DND-41 (cell line): Measurements from ENCODE around the gene ARHGEF25.
"Not testable (repeated sequence)": the region's sequence is repeated elsewhere in the genome, so short reads cannot be mapped to it uniquely, and the experiment has no call there.

Experiments
- ATAC-seq: fragments of 200-7000 bp; cut with Tn5 transposase; 3 replicates; pipeline ENCODE4 v1.9.1; 2021; ENCODE audit warnings: low read depth; ENCODE audit not compliant: insufficient read depth
- DNase-seq: peaks from one replicate; pipeline ENCODE4 v3.0.0-alpha.2; 2020
- H2AFZ ChIP-seq: 2 replicates; pipeline ENCODE4 v1.6.0; 2012; ENCODE audit warnings: low read depth, low read length
- H3K27ac ChIP-seq: 2 replicates; pipeline ENCODE4 v1.5.1; 2012; ENCODE audit warnings: low read length, inconsistent platforms
- H3K27me3 ChIP-seq: fragments of 200-600 bp; sonication (generic); 2 replicates; pipeline ENCODE4 v1.6.0; 2012; ENCODE audit warnings: low read length, mild to moderate bottlenecking, inconsistent platforms; ENCODE audit not compliant: insufficient read depth, poor library complexity
- H3K36me3 ChIP-seq: 2 replicates; pipeline ENCODE4 v1.5.1; 2012; ENCODE audit warnings: low read length, inconsistent platforms; ENCODE audit not compliant: insufficient read depth
- H3K4me1 ChIP-seq: 2 replicates; pipeline ENCODE4 v1.5.1; 2012; ENCODE audit warnings: mild to moderate bottlenecking, low read length; ENCODE audit not compliant: insufficient read depth
- H3K4me2 ChIP-seq: 2 replicates; pipeline ENCODE4 v1.6.0; 2012; ENCODE audit warnings: mild to moderate bottlenecking, moderate library complexity, low read length, inconsistent platforms; ENCODE audit not compliant: insufficient read depth
- H3K4me3 ChIP-seq, 2 experiments: fragments of 200-600 bp in 1 of 2; shearing (Covaris generic) in 1 of 2; 2 replicates each; pipeline ENCODE4 v1.5.1; 2012 to 2016; ENCODE audit warnings: inconsistent platforms in 2 of 2, low read length in 2 of 2, mild to moderate bottlenecking in 2 of 2, low read depth in 1 of 2, moderate library complexity in 1 of 2
- H3K79me2 ChIP-seq: 2 replicates; pipeline ENCODE4 v1.6.0; 2012; ENCODE audit warnings: low read length, inconsistent platforms; ENCODE audit not compliant: insufficient read depth
- H3K9ac ChIP-seq: 2 replicates; pipeline ENCODE4 v1.6.0; 2012; ENCODE audit warnings: low read depth, mild to moderate bottlenecking, inconsistent platforms, low read length, moderate library complexity
- H3K9me3 ChIP-seq: 2 replicates; pipeline ENCODE4 v1.5.1; 2012; ENCODE audit warnings: low read length, moderate library complexity, mild to moderate bottlenecking, inconsistent platforms; ENCODE audit not compliant: insufficient read depth, severe bottlenecking
- H4K20me1 ChIP-seq: 2 replicates; pipeline ENCODE4 v1.6.0; 2012; ENCODE audit warnings: low read length; ENCODE audit not compliant: insufficient read depth
- EZH2 ChIP-seq: IDR thresholded peaks from 3 replicates; pipeline ENCODE4 v1.6.1; 2012; ENCODE audit warnings: borderline replicate concordance, low read depth, mild to moderate bottlenecking, moderate library complexity, low read length, inconsistent platforms; ENCODE audit not compliant: severe bottlenecking
- TF ChIP-seq, protein P1 (sequence below): IDR thresholded peaks from 2 replicates; pipeline ENCODE4 v1.5.1; 2012; ENCODE audit warnings: borderline replicate concordance, low read length, moderate library complexity, mild to moderate bottlenecking; ENCODE audit not compliant: poor library complexity, severe bottlenecking; ENCODE audit errors: extremely low read depth

Gene ARHGEF25

DNA sequence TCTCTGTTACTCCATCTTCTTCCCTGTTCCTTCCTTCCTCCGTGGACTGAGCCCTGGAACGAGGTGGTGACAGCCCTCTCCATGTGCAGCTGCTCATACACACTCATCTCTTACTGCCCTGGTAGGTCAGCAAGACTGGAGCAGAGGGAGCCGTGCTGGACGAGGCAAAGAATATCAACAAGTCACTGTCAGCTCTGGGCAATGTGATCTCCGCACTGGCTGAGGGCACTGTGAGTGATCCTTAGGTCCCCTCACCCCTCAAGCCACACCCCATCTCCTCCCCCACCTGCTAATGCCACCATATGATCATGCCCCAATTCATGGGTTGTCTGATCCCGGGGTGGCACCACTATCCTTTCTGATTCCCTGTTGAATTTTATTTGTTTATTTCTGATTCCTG lies 42.4 kb upstream of the ARHGEF25 start:
- H3K27ac ChIP-seq = no peak overlapping the region
- H3K4me1 ChIP-seq = no peaks in the 10 kb centered on the region
- no peak overlapping the region for H3K4me2 ChIP-seq
- DNase-seq = no peak
- H3K27me3 ChIP-seq = peaks cover 4% of the 10 kb centered on the region
- TF ChIP-seq EZH2 = no peak
- TF ChIP-seq, protein P1, sequence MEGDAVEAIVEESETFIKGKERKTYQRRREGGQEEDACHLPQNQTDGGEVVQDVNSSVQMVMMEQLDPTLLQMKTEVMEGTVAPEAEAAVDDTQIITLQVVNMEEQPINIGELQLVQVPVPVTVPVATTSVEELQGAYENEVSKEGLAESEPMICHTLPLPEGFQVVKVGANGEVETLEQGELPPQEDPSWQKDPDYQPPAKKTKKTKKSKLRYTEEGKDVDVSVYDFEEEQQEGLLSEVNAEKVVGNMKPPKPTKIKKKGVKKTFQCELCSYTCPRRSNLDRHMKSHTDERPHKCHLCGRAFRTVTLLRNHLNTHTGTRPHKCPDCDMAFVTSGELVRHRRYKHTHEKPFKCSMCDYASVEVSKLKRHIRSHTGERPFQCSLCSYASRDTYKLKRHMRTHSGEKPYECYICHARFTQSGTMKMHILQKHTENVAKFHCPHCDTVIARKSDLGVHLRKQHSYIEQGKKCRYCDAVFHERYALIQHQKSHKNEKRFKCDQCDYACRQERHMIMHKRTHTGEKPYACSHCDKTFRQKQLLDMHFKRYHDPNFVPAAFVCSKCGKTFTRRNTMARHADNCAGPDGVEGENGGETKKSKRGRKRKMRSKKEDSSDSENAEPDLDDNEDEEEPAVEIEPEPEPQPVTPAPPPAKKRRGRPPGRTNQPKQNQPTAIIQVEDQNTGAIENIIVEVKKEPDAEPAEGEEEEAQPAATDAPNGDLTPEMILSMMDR = no peak
- no peak overlapping the region for H2AFZ ChIP-seq
- no peaks in the 10 kb centered on the region for H4K20me1 ChIP-seq
- ATAC-seq = no peak
- H3K4me3 ChIP-seq = no peak overlapping the region
- no peak overlapping the region for H3K9ac ChIP-seq
- H3K9me3 ChIP-seq = no peaks in the 10 kb centered on the region
- H3K36me3 ChIP-seq = no peaks in the 10 kb centered on the region
- H3K79me2 ChIP-seq = no peaks in the 10 kb centered on the region

GRCh38 chr12:57569858-57570257 lies 41.4 kb upstream of the ARHGEF25 start:
- Histone ChIP-seq H3K4me3 (no peak overlapping the region), H3K36me3 (no peaks in the 10 kb centered on the region), H3K27me3 (no peaks in the 10 kb centered on the region), H3K4me1 (no peaks in the 10 kb centered on the region), H3K79me2 (no peaks in the 10 kb centered on the region), H3K4me2 (no peak overlapping the region), H2AFZ (no peak overlapping the region), H3K9me3 (no peaks in the 10 kb centered on the region), H3K9ac (no peak overlapping the region), H4K20me1 (no peaks in the 10 kb centered on the region), H3K27ac (no peak overlapping the region)
- no peak for TF ChIP-seq EZH2
- TF ChIP-seq, protein P1 = no peak
- no peak for ATAC-seq
- DNase-seq = no peak

- DNase-seq, H3K27ac ChIP-seq, H3K9me3 ChIP-seq, H3K4me1 ChIP-seq, H4K20me1 ChIP-seq, H3K27me3 ChIP-seq, H3K4me3 ChIP-seq, ATAC-seq, H3K36me3 ChIP-seq, H3K79me2 ChIP-seq, H3K9ac ChIP-seq, H2AFZ ChIP-seq, H3K4me2 ChIP-seq: not testable (repeated sequence)
Measured at GRCh38 chr12:57570438-57570837, 40.8 kb upstream of the ARHGEF25 start.

DNA sequence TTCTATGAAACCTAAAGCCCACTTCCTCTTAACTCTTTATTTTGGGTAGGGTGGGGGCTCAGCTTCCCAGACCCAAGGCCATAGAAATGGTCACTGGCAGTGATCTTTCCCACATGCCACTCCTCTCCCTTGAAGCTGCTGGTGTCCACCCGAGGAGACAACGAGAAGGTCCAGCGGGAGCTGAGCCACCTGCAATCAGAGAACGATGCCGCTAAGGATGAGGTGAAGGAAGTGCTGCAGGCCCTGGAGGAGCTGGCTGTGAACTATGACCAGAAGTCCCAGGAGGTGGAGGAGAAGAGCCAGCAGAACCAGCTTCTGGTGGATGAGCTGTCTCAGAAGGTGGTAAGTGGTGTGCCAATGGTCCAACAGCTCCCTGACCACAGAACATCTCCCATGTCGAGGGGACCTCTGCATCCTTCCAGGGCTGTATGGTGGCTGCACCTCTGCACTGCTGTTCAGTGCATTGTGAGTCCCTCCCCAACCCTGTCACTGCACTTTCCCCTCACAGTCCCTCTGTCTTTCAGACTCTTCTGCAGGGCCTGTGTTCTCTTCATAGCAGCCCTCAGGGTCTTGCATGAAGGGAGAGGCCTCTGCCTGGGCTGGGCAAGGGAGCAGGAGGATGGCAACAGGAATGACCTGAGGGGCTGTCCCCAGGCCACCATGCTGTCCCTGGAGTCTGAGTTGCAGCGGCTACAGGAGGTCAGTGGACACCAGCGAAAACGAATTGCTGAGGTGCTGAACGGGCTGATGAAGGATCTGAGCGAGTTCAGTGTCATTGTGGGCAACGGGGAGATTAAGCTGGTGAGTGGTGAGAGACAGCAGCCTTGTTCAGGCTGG lies 39.1 kb upstream of the ARHGEF25 start:
- ATAC-seq (no peak), DNase-seq (no peak)
- no peak for TF ChIP-seq EZH2
- TF ChIP-seq, protein P1 = no peak
- no peaks in the 10 kb centered on the region for H3K9me3 ChIP-seq
- H3K4me1 ChIP-seq = no peaks in the 10 kb centered on the region
- H3K27ac ChIP-seq = no peak overlapping the region
- no peak overlapping the region for H3K4me2 ChIP-seq
- no peaks in the 10 kb centered on the region for H4K20me1 ChIP-seq
- no peak overlapping the region for H3K4me3 ChIP-seq
- no peak overlapping the region for H2AFZ ChIP-seq
- H3K36me3 ChIP-seq = no peaks in the 10 kb centered on the region
- H3K9ac ChIP-seq = no peak overlapping the region
- H3K79me2 ChIP-seq = no peaks in the 10 kb centered on the region
- peaks cover 6% of the 10 kb centered on the region for H3K27me3 ChIP-seq
